ENCODE data around the gene LRRC59. TPM values are rescaled to one million over a fixed set of nuclear protein-coding genes. Genes with fewer than 3 reads are reported as not detected.

LRRC59 gene
- total RNA-seq, 1 donor from 2014 or later, result 185 TPM

- H3K9ac ChIP-seq (ENCODE audit: low read length), result no peak overlapping the region
- H3K27me3 Mint-ChIP-seq (ENCODE audit: low read depth, unreplicated experiment), result no peaks in the 10 kb centered on the region
- no peaks in the 10 kb centered on the region for H3K9me3 Mint-ChIP-seq (ENCODE audit: unreplicated experiment)
- H3K4me1 ChIP-seq (ENCODE audit: insufficient read depth, low read length), result peaks cover 9% of the 10 kb centered on the region
- peaks cover 23% of the 10 kb centered on the region for H3K36me3 ChIP-seq (ENCODE audit: insufficient read depth, low read length)
- FAIRE-seq, result no peak
- DNase-seq (ENCODE audit: low read depth), result peak; percentile 33
- H3K27ac Mint-ChIP-seq (ENCODE audit: unreplicated experiment), result peak overlapping the region; percentile 90
- H3K4me3 Mint-ChIP-seq (ENCODE audit: unreplicated experiment), result peak overlapping the region; percentile 57
- H3K27ac ChIP-seq (ENCODE audit: low read depth, low read length), result no peak overlapping the region
- no peak overlapping the region for H2AFZ ChIP-seq (ENCODE audit: low read depth, low read length)
- no peak overlapping the region for H3K4me3 ChIP-seq (ENCODE audit: insufficient read depth, low read depth, low read length)
- no peaks in the 10 kb centered on the region for H3K79me2 ChIP-seq (ENCODE audit: insufficient read depth, low read length)
- H4K20me1 ChIP-seq (ENCODE audit: insufficient read depth, low read length), result peaks cover 31% of the 10 kb centered on the region
- H3K36me3 Mint-ChIP-seq (ENCODE audit: low read depth, unreplicated experiment), result peaks cover 9% of the 10 kb centered on the region
- peaks cover 31% of the 10 kb centered on the region for H3K4me1 Mint-ChIP-seq (ENCODE audit: low read depth, unreplicated experiment)
- no peaks in the 10 kb centered on the region for H3K9me3 ChIP-seq (ENCODE audit: insufficient read depth, low read depth, low read length)
- TF ChIP-seq CTCF (IDR thresholded peaks at IDR 0.05; ENCODE audit: insufficient read depth, low read depth, low read length) (peak; percentile 8), EZH2 (IDR thresholded peaks at IDR 0.05; ENCODE audit: insufficient read depth, low read length) (no peak)
- H3K4me2 ChIP-seq (ENCODE audit: low read length), result peak overlapping the region; percentile 8
- H3K27me3 ChIP-seq (ENCODE audit: insufficient read depth, low read length), result no peaks in the 10 kb centered on the region
These were observed 32.6 kb downstream of the LRRC59 start for GRCh38 chr17:50364715-50365114.

- Histone ChIP-seq H3K4me2 (ENCODE audit: low read length) (no peak overlapping the region), H3K36me3 (ENCODE audit: insufficient read depth, low read length) (peaks cover 17% of the 10 kb centered on the region), H3K27ac (ENCODE audit: low read depth, low read length) (no peak overlapping the region), H3K4me3 (ENCODE audit: insufficient read depth, low read depth, low read length) (no peak overlapping the region), H2AFZ (ENCODE audit: low read depth, low read length) (no peak overlapping the region), H3K9ac (ENCODE audit: low read length) (no peak overlapping the region), H3K27me3 (ENCODE audit: insufficient read depth, low read length) (no peaks in the 10 kb centered on the region), H3K79me2 (ENCODE audit: insufficient read depth, low read length) (no peaks in the 10 kb centered on the region), H3K9me3 (ENCODE audit: insufficient read depth, low read depth, low read length) (no peaks in the 10 kb centered on the region), H3K4me1 (ENCODE audit: insufficient read depth, low read length) (peaks cover 9% of the 10 kb centered on the region), H4K20me1 (ENCODE audit: insufficient read depth, low read length) (peaks cover 31% of the 10 kb centered on the region)
- Mint-ChIP-seq H3K4me1 (ENCODE audit: low read depth, unreplicated experiment) (peaks cover 31% of the 10 kb centered on the region), H3K27ac (ENCODE audit: unreplicated experiment) (peak overlapping the region; percentile 47), H3K4me3 (ENCODE audit: unreplicated experiment) (no peak overlapping the region), H3K9me3 (ENCODE audit: unreplicated experiment) (no peaks in the 10 kb centered on the region), H3K27me3 (ENCODE audit: low read depth, unreplicated experiment) (no peaks in the 10 kb centered on the region), H3K36me3 (ENCODE audit: low read depth, unreplicated experiment) (peaks cover 11% of the 10 kb centered on the region)
- DNase-seq (ENCODE audit: low read depth), result no peak
- TF ChIP-seq EZH2 (IDR thresholded peaks at IDR 0.05; ENCODE audit: insufficient read depth, low read length) (no peak), CTCF (IDR thresholded peaks at IDR 0.05; ENCODE audit: insufficient read depth, low read depth, low read length) (no peak)
- no peak for FAIRE-seq
These were observed 33.3 kb downstream of the LRRC59 start for GRCh38 chr17:50364061-50364458.

DNA sequence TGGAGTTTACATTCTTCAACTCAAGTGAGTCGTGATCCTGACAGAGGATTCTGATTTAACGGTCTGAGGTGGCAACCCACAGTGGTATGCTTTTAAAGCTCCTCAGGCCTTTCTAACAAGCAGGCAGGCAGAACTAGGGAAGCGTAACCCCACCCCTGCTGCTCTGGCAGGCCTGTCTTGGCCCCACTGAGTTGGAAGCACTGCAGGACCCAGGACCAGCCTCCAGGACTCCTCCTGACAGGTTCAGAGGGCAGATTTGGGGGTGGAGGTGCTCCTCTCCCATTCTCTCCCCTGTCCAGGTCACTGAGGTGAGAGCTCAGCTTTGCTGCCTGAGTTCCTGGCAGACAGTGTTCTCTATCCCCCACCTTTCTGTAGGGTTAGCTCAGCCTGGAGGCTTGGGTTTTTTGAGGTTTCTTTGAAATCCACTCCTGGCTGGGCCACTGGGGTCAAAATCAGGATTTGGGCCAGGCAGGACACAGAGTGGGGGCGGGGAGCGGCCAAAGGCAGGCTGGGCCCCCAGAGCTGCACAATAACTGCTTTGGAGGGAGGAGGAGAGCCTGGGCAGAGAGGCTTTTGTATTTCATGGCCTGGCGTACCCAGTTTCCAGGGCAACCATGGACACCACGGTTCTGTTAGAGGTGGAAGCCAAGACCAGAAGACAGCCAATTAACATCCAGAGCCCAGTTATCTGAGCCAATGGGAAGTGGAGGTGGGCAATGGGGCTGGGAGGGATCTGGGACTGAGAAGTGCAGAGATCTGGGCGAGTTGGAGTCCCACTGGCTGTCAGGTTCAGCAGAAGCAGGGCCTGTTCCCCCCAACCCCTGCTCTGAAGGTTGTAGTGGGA lies 33.9 kb downstream of the LRRC59 start:
- Mint-ChIP-seq H3K27me3 (ENCODE audit: low read depth, unreplicated experiment) (no peaks in the 10 kb centered on the region), H3K4me1 (ENCODE audit: low read depth, unreplicated experiment) (peaks cover 31% of the 10 kb centered on the region), H3K4me3 (ENCODE audit: unreplicated experiment) (peak overlapping the region; percentile 69), H3K36me3 (ENCODE audit: low read depth, unreplicated experiment) (peaks cover 11% of the 10 kb centered on the region), H3K9me3 (ENCODE audit: unreplicated experiment) (no peaks in the 10 kb centered on the region), H3K27ac (ENCODE audit: unreplicated experiment) (peak overlapping the region; percentile 71)
- Histone ChIP-seq H3K36me3 (ENCODE audit: insufficient read depth, low read length) (peaks cover 16% of the 10 kb centered on the region), H3K27me3 (ENCODE audit: insufficient read depth, low read length) (no peaks in the 10 kb centered on the region), H4K20me1 (ENCODE audit: insufficient read depth, low read length) (peaks cover 31% of the 10 kb centered on the region), H3K4me3 (ENCODE audit: insufficient read depth, low read depth, low read length) (no peak overlapping the region), H3K4me2 (ENCODE audit: low read length) (no peak overlapping the region), H3K79me2 (ENCODE audit: insufficient read depth, low read length) (no peaks in the 10 kb centered on the region), H3K9me3 (ENCODE audit: insufficient read depth, low read depth, low read length) (no peaks in the 10 kb centered on the region), H3K9ac (ENCODE audit: low read length) (no peak overlapping the region), H3K27ac (ENCODE audit: low read depth, low read length) (no peak overlapping the region), H3K4me1 (ENCODE audit: insufficient read depth, low read length) (peaks cover 9% of the 10 kb centered on the region), H2AFZ (ENCODE audit: low read depth, low read length) (no peak overlapping the region)
- TF ChIP-seq CTCF (IDR thresholded peaks at IDR 0.05; ENCODE audit: insufficient read depth, low read depth, low read length), result no peak
- TF ChIP-seq EZH2 (IDR thresholded peaks at IDR 0.05; ENCODE audit: insufficient read depth, low read length), result no peak
- peak; percentile 40 for DNase-seq (ENCODE audit: low read depth)
- FAIRE-seq, result no peak
